Left cardiac atrium (tissue), 2 donors: ENCODE measurements around the gene MTMR10. TPM values are rescaled to one million over a fixed set of nuclear protein-coding genes. Genes with fewer than 3 reads are reported as not detected.

Source experiments
- total RNA-seq, 2 donors: library from RNA; stranded (reverse); fragmentation: NEBNext Ultra II Directional; extraction: Animal tissue kit (Norgen Biotek cat#: 25700); gene quantifications; one replicate each; pipeline ENCODE4 v1.2.1, GENCODE V29; 2021
- donor health status: DM: no; HTN: yes; CAD: no; lungs with severe emphysema.
- donor health status: DM: yes; HTN: yes; CAD: no.

The MTMR10 gene
- total RNA-seq, 2 donors from 2014 or later: 15.5 to 31.1 TPM

Other genes with a start within 250 kb of the MTMR10 start
- gene FAN1, start 87.7 kb downstream of the MTMR10 start, total RNA-seq: 10 to 100 TPM in 1 of 2 donors, 1 to 10 TPM in 1; 9.8 to 19.9 TPM
- under 1 TPM in 1 of 2 donors, not detected in 1; 0.24 TPM for gene TRPM1, start 110.1 kb upstream of the MTMR10 start, total RNA-seq